Measurements from ENCODE around the gene NDUFA7.
A peak's percentile ranks its signal among the peaks of the same experiment; 100 is the strongest.
"Not testable (repeated sequence)": the region's sequence is repeated elsewhere in the genome, so short reads cannot be mapped to it uniquely, and the experiment has no call there.

The NDUFA7 gene

GRCh38 chr19:8319807-8320520, 1.2 kb downstream of the NDUFA7 start:
- no peak for DNase-seq (ENCODE audit: low spot score)

GRCh38 chr19:8318835-8319234, 2.3 kb downstream of the NDUFA7 start:
- not testable (repeated sequence) for DNase-seq (ENCODE audit: low spot score)

GRCh38 chr19:8316351-8317125, 4.6 kb downstream of the NDUFA7 start:
- no peak for DNase-seq (ENCODE audit: low spot score)

- not testable (repeated sequence) for DNase-seq (ENCODE audit: low spot score)
Observed at GRCh38 chr19:8314981-8315640, 6.1 kb downstream of the NDUFA7 start.

GRCh38 chr19:8311461-8312260, 9.5 kb downstream of the NDUFA7 start:
- DNase-seq (ENCODE audit: low spot score), result no peak

- DNase-seq (ENCODE audit: low spot score), result no peak
Observed at GRCh38 chr19:8310342-8311055, 10.7 kb downstream of the NDUFA7 start.

GRCh38 chr19:8308891-8309291, 12.3 kb downstream of the NDUFA7 start:
- no peak for DNase-seq (ENCODE audit: low spot score)

DNA sequence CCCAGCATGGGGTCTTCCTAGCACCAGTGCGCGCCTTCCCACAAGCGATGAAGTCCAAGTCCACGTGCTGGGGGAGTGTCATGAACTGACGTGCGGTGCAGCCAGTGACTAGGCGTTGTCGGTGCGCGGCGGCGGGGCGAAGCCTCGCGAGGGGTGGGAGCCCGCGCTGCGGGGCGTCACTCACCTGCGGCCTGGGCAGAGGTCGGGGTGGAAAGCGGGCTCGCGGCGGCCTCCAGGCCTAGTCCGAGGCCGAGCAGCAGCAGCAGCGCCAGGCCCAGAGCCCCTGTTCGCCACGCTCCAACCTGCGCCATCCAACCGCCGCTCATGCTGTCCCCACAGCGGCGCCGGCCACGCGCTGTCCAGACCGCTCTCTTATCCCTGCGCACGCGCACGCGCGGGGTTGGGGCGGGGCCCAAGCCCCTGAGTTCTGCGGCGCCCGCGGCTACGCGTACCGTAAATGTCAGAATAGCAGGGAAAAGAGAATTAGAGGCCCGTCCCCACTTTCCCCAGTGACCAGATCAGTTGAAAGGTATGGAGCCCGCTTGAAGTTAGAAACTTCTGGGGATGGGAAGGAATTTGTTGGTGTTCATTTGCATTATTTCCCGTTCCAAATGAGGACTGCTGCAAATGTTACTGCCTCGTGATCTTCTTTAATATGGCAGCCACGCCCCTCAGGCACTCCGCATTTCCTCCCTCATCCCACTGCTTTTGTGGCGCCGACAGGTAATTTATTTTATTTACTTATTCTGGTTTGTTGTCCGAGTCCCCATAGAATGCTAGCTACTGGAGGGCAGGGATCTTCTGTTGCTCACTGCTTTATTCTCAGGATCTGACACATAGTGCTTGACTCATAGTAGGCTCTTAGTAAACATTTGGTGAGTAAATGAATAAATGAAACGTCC, 13.0 kb downstream of the NDUFA7 start, which contains the start of gene CD320:
Gene CD320 (minus strand): TSS at position 394 of the 902 bp plus-strand sequence. CDS start 68 bp downstream, at position 326.
- peak; percentile 86 for DNase-seq (ENCODE audit: low spot score)

DNA sequence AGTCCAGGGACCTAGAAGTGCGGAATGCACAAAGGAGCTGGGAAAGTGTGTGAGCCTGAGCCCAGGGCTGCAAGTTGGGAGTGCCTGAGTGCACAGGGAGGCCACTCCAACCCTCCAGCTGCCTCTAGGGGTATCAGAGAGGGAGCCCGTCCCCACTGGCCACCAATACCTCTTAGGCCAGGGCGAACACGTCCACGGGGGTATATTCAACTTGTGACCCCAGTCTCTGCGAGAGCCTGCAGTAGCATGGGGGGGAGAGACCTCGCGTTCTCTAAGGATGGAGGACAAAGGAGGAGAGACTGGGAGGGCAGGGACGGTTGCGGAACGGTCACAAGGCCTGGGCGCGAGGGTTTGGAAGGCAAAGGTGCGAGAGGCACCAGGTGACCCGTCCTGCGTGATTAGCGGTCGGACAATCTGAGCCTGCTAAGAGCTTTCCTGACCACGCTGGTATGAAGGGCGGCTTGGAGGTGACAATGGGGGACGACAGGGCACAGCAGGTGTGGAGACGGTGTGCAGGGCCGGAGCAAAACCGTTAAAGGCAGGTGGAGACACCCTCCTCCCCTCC, 13.7 kb downstream of the NDUFA7 start:
- no peak for DNase-seq (ENCODE audit: low spot score)

- no peak for DNase-seq (ENCODE audit: low spot score)
Observed at GRCh38 chr19:8306235-8307054, 14.7 kb downstream of the NDUFA7 start.

DNA sequence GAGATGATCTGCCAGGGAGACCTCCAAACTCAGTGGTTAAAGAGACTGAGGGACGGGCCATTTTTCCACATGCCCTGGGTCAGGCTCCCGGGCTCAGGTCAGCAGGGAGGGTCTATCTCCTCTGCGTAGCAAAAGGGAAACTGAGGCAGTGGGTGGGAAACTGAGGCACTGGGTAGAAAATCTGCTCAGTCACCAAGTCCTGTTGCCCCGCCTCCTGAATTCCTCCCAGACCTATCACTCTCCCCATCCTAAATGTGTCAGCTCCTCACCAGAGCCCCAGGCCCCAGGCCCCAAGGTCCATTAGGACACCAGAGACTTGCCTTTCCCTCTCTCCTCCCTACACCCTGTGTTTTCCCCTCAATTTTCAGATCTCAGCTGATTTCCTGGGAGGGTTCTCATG, 15.4 kb downstream of the NDUFA7 start:
- DNase-seq (ENCODE audit: low spot score), result no peak

GRCh38 chr19:8304841-8305621, 16.1 kb downstream of the NDUFA7 start:
- DNase-seq (ENCODE audit: low spot score), result no peak

DNA sequence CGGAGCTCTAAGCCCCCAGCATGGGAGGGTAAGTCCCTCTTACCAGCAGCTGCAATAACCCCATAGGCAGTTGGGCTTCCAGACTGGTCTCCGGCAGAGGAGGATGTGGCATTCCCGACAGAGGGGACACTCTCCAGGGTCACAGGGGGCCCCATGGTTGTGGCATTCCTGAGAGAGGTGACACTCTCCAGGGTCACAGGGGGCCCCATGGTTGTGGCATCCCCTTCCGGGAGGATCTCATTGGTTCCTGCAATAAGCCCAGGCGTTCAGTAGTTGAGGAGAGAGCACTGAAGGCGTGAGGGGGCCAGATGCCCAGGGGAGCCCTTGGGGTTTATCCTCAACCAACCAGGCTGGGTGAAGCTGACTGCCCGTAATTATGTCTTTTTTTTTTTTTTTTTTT, 18.4 kb downstream of the NDUFA7 start:
- no peak for DNase-seq (ENCODE audit: low spot score)

GRCh38 chr19:8302357-8302691, 18.9 kb downstream of the NDUFA7 start:
- no peak for DNase-seq (ENCODE audit: low spot score)

GRCh38 chr19:8291337-8291736, 29.8 kb downstream of the NDUFA7 start:
- not testable (repeated sequence) for DNase-seq (ENCODE audit: low spot score)

DNA sequence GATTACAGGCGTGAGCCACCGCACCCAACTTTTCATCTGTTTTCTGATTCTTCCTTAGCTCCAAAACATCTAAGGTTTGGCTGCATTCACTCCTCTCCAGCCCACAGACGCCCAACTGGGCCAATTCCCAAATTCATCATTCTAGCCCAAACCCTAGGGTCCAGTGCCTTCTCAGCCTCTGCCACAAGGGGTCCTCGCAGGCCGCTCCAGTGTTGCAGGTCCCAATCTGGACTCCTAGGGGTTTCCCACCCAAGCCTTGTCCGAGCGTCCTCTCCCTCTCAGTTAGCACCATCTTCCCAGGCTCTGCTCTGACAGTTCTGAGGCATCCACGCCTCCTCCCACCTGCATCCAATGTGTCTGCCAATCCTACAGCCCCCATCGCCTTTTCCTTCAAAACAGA, 44.7 kb downstream of the NDUFA7 start:
- not testable (repeated sequence) for DNase-seq (ENCODE audit: low spot score)

- no peak for DNase-seq (ENCODE audit: low spot score)
Observed at GRCh38 chr19:8269724-8270123, 51.5 kb downstream of the NDUFA7 start.

DNA sequence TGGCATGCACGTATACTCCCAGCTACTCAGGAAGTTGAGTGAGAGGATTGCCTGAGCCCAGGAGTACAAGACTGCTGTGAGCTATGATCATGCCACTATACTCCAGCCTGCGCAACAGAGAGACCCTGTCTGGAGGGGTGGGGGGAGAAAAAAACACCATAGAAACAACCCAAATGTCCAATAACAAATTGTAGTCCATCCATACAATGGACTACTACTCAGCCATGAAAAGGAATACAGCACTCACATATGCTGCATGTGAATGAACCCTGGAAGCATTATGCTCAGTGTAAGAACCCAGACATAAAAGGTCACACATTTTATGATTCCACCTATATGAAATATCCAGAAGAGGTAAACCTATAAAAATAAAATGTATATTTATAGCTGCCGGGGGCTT, 55.3 kb downstream of the NDUFA7 start:
- DNase-seq (ENCODE audit: low spot score), result no peak

All from globus pallidus (tissue), 1 donor.